AG04450 (cell line): ENCODE results near the gene RPS6KL1. TPM values are rescaled to one million over a fixed set of nuclear protein-coding genes. Genes with fewer than 3 reads are reported as not detected.

Experiments used
- CTCF ChIA-PET: fragments of 300-600, 350-600 bp; formaldehyde crosslinking; extraction: SDS; loops from one replicate; lab custom pipeline; 2022; ENCODE audit warnings: antibody characterized with exemption, inconsistent platforms; lab: Charles Lee
- POLR2A ChIA-PET: fragments of 350-600 bp; formaldehyde crosslinking; extraction: SDS; loops from one replicate; lab custom pipeline; 2021; ENCODE audit warnings: antibody characterized with exemption, inconsistent platforms; lab: Yijun Ruan, JAX
- DNase-seq: peaks from one replicate; pipeline ENCODE4 v3.0.0-alpha.2; 2011; ENCODE audit warnings: low read depth, low spot score
- H3K27ac ChIP-seq: one replicate; pipeline ENCODE4 v1.5.1; 2012; ENCODE audit warnings: low read depth, low read length, control low read depth
- H3K27me3 ChIP-seq: one replicate; pipeline ENCODE4 v1.6.0; 2012; ENCODE audit warnings: low read length; ENCODE audit not compliant: control insufficient read depth, insufficient read depth
- H3K4me3 ChIP-seq: 2 replicates; pipeline ENCODE4 v1.5.1; 2011; ENCODE audit warnings: mild to moderate bottlenecking, low read depth, low read length, control low read depth
- H3K9me3 ChIP-seq: 2 replicates; pipeline ENCODE4 v1.5.1; 2012; ENCODE audit warnings: low read length; ENCODE audit not compliant: control insufficient read depth, insufficient read depth
- CTCF ChIP-seq: IDR thresholded peaks from 2 replicates; pipeline ENCODE4 v1.5.1; 2011; ENCODE audit warnings: low read depth, low read length, control low read depth, inconsistent platforms
- polyA plus RNA-seq: library from polyadenylated mRNA; depleted of rRNA; stranded (reverse); fragments of >200 nt; gene quantifications from 2 replicates; pipeline ENCODE4 v1.2.3, GENCODE V29; 2011

RPS6KL1 gene
- polyA plus RNA-seq, 1 experiment = 0.64 TPM

GRCh38 chr14:74937171-74937570, 14.1 kb upstream of the RPS6KL1 start:
- Histone ChIP-seq H3K27ac (no peak overlapping the region), H3K27me3 (no peaks in the 10 kb centered on the region), H3K4me3 (no peak overlapping the region), H3K9me3 (no peaks in the 10 kb centered on the region; the same call in 1 of the 2 replicates)
- no peak for TF ChIP-seq CTCF
- ChIA-PET CTCF (interaction anchor here (1.5 to 2.2 kb wide), 2 partner anchors 8 to 151 kb away, joined by 5 to 7 read pairs; no protein-coding TSS in a partner anchor), POLR2A (no interaction called here)
- DNase-seq = no peak

GRCh38 chr14:74936731-74937130, 13.7 kb upstream of the RPS6KL1 start:
- Histone ChIP-seq H3K4me3 (no peak overlapping the region), H3K27ac (no peak overlapping the region), H3K9me3 (no peaks in the 10 kb centered on the region; the same call in 1 of the 2 replicates), H3K27me3 (no peaks in the 10 kb centered on the region)
- POLR2A ChIA-PET = no interaction called here
- CTCF ChIA-PET = interaction anchor here (1.5 to 2.2 kb wide), 2 partner anchors 9 to 152 kb away, joined by 5 to 7 read pairs; no protein-coding TSS in a partner anchor
- TF ChIP-seq CTCF = no peak
- DNase-seq = no peak

- Histone ChIP-seq H3K27ac (no peak overlapping the region), H3K9me3 (no peaks in the 10 kb centered on the region; the same call in 1 of the 2 replicates), H3K4me3 (no peak overlapping the region), H3K27me3 (no peaks in the 10 kb centered on the region)
- ChIA-PET POLR2A (no interaction called here), CTCF (interaction anchor here (1.5 to 2.2 kb wide), 2 partner anchors 9 to 152 kb away, joined by 5 to 7 read pairs; no protein-coding TSS in a partner anchor)
- no peak for DNase-seq
- TF ChIP-seq CTCF = no peak
Observed at GRCh38 chr14:74936151-74936550, 13.1 kb upstream of the RPS6KL1 start.

GRCh38 chr14:74935360-74935680, 12.3 kb upstream of the RPS6KL1 start:
- POLR2A ChIA-PET = interaction anchor here (0.7 kb wide), 1 partner anchor 75 kb away, joined by 4 read pairs; no protein-coding TSS in a partner anchor
- H3K27me3 ChIP-seq = no peaks in the 10 kb centered on the region
- no peak for DNase-seq
- H3K9me3 ChIP-seq = no peaks in the 10 kb centered on the region; the same call in 1 of the 2 replicates
- H3K4me3 ChIP-seq = no peak overlapping the region
- no peak overlapping the region for H3K27ac ChIP-seq
- CTCF ChIA-PET = interaction anchor here (1.1 to 2.2 kb wide), 2 partner anchors 30 to 153 kb away, joined by 5 read pairs; no protein-coding TSS in a partner anchor
- TF ChIP-seq CTCF = no peak
